Adipocyte (in vitro differentiated cells): Measurements from ENCODE around the gene ACTG2.
"Not testable (repeated sequence)": the region's sequence is repeated elsewhere in the genome, so short reads cannot be mapped to it uniquely, and the experiment has no call there.

Experiments
- DNase-seq: peaks from one replicate; pipeline ENCODE4 v3.0.0-alpha.2; 2015; ENCODE audit warnings: low read depth
- H3K27me3 ChIP-seq: replicated peaks from 2 replicates; pipeline ENCODE4 v1.7.0; 2013; ENCODE audit warnings: mild to moderate bottlenecking, low read length, moderate library complexity; ENCODE audit not compliant: control insufficient read depth, insufficient read depth
- H3K36me3 ChIP-seq: 2 replicates; pipeline ENCODE4 v1.7.0; 2013; ENCODE audit warnings: low read length, mild to moderate bottlenecking, moderate library complexity; ENCODE audit not compliant: control insufficient read depth, insufficient read depth, severe bottlenecking
- H3K4me1 ChIP-seq: 2 replicates; pipeline ENCODE4 v1.7.0; 2013; ENCODE audit warnings: mild to moderate bottlenecking, low read length, moderate library complexity; ENCODE audit not compliant: control insufficient read depth, insufficient read depth
- H3K4me3 ChIP-seq: 2 replicates; pipeline ENCODE4 v1.7.0; 2013; ENCODE audit warnings: mild to moderate bottlenecking, low read length, moderate library complexity
- H3K9ac ChIP-seq: 2 replicates; pipeline ENCODE4 v1.7.0; 2013; ENCODE audit warnings: mild to moderate bottlenecking, low read length, moderate library complexity
- H3K9me3 ChIP-seq: 2 replicates; pipeline ENCODE4 v1.7.0; 2013; ENCODE audit warnings: mild to moderate bottlenecking, low read length, moderate library complexity; ENCODE audit not compliant: control insufficient read depth

The ACTG2 gene

GRCh38 chr2:73927344-73927743 is 34.5 kb downstream of the ACTG2 start:
- Histone ChIP-seq H3K9me3 (peaks cover 3% of the 10 kb centered on the region), H3K4me3 (peak overlapping the region; percentile 82), H3K27me3 (peaks cover 4% of the 10 kb centered on the region), H3K9ac (peak overlapping the region; percentile 88), H3K36me3 (peaks cover 2% of the 10 kb centered on the region), H3K4me1 (peaks cover 33% of the 10 kb centered on the region)
- DNase-seq: no peak

DNA sequence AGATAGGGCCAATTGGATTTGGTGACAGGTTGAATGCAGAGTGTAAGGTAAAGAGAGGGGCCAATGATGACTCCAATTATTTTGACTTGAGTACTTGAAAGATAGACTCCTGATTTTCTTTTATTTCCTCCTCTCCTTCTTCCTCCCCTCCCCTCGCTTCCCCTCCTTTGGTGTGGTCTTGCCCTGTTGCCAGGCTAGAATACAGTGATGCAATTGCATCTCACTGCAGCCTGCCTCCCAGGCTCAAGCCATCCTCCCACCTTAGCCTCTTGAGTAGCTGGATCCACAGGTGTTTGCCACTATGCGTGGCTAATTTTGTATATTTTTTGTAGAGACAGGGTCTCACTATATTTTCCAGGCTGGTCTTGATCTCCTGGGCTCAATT is 36.1 kb downstream of the ACTG2 start:
- Histone ChIP-seq H3K27me3 (no peaks in the 10 kb centered on the region), H3K9me3 (peaks cover 1% of the 10 kb centered on the region), H3K4me1 (peaks cover 38% of the 10 kb centered on the region), H3K9ac (no peak overlapping the region), H3K4me3 (no peak overlapping the region), H3K36me3 (peaks cover 7% of the 10 kb centered on the region)
- DNase-seq: no peak

- Histone ChIP-seq H3K27me3 (no peaks in the 10 kb centered on the region), H3K4me1 (peaks cover 44% of the 10 kb centered on the region), H3K9me3 (no peaks in the 10 kb centered on the region), H3K4me3 (no peak overlapping the region), H3K9ac (no peak overlapping the region), H3K36me3 (peaks cover 7% of the 10 kb centered on the region)
- DNase-seq: peak; percentile 30
Measured at GRCh38 chr2:73930386-73930785, 37.6 kb downstream of the ACTG2 start.

DNA sequence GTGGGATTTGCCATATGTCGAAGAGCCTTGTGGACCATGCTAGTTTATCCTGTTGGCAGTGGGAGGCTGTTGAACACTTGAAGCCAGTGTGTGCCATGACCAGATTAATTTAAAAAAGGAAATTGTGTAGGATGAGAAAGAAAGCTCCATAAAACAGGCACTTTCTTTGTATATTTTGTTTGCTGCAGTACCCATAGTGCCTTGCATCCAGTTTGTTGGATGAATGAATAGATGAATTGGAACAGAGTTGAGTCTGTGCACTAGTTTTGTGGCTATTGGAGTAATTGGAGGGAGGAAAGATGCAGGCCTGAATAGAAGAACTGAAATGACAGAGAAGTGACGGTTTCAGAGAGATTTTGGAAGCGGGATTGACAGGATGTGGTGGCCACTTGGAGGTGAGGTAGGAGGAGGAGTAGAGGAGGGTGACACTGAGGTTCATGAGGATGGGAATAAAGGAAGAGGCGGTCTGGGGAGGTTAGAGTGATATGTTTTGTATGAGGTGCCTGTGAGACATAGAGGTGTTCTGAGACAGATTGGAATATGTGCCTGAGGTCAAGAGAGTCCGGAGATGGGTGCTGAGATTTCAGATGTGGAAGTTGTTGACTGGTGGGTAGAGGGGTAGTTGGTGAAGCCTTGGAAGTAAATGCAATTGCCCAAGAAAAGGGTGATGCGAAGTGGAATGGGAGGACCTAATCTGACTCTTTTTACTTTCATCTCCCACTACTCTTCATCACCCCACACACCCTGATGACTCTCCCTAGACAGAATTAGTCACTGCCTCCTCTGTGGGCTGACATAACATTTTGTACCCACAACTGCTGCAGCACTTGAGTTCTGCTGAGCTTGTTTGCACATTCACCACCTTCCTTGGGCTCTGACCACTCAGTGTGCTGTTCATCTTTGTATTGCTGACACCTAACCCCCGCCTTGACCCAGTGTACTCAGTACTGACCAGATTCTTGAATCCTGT is 39.0 kb downstream of the ACTG2 start:
- DNase-seq: no peak

DNA sequence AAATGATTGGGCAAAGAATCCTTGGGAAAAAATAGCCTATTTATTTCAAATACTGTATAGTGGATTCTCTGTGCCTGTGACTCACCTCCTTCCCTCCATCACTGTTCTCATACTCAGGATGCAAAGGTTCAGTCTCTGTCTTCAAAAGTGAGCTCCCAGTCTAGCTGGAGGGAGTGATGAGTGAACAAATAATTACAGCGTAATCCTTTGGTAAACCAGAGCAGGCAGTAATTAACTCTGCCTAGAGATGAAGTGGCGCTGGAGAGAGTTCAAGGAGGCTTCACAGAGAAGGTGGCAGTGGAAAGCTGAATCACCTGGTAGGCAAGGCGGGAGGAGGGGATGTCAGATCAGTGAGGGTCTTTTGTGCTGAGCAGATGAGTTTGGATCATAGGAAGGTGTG is 40.4 kb downstream of the ACTG2 start:
- DNase-seq: no peak
- no peaks in the 10 kb centered on the region for H3K27me3 ChIP-seq
- H3K4me3 ChIP-seq: no peak overlapping the region
- peaks cover 7% of the 10 kb centered on the region for H3K36me3 ChIP-seq
- no peak overlapping the region for H3K9ac ChIP-seq
- no peaks in the 10 kb centered on the region for H3K9me3 ChIP-seq
- H3K4me1 ChIP-seq: peaks cover 47% of the 10 kb centered on the region

More for the DNA sequence above, 39.0 kb downstream of the ACTG2 start:
- Histone ChIP-seq H3K9ac (no peak overlapping the region), H3K36me3 (peaks cover 7% of the 10 kb centered on the region), H3K4me3 (no peak overlapping the region), H3K4me1 (peaks cover 55% of the 10 kb centered on the region), H3K9me3 (no peaks in the 10 kb centered on the region), H3K27me3 (no peaks in the 10 kb centered on the region)

- Histone ChIP-seq H3K36me3 (peaks cover 7% of the 10 kb centered on the region), H3K4me3 (no peak overlapping the region)
Measured at GRCh38 chr2:73935641-73936040, 42.8 kb downstream of the ACTG2 start.

GRCh38 chr2:73937103-73937885 is 44.5 kb downstream of the ACTG2 start:
- Histone ChIP-seq H3K36me3 (peaks cover 10% of the 10 kb centered on the region), H3K4me1 (peaks cover 44% of the 10 kb centered on the region)
- DNase-seq: no peak

More at GRCh38 chr2:73935641-73936040, 42.8 kb downstream of the ACTG2 start:
- no peak for DNase-seq
- Histone ChIP-seq H3K9ac (no peak overlapping the region), H3K27me3 (no peaks in the 10 kb centered on the region), H3K4me1 (peaks cover 50% of the 10 kb centered on the region), H3K9me3 (no peaks in the 10 kb centered on the region)

DNA sequence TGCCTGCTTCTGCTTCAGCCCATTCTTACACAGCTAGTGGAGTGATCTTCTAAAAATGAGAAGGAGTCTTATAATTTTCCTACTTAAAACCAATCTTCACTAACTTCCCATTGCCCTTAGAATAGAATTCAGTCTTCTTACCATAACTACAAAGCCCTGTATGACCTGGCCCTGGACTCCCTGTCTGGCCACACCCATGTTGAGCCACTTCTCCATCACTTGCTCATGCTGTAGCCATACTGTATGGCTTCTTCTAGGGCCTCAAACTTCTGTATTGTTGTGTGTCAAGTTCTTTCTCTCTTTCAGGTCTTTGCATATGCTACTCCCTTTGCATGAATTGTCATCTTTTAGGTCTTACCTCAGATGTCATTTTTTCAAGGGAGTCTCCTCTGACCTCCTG is 45.1 kb downstream of the ACTG2 start:
- Histone ChIP-seq H3K9me3 (no peaks in the 10 kb centered on the region), H3K9ac (no peak overlapping the region), H3K4me1 (peaks cover 39% of the 10 kb centered on the region), H3K27me3 (no peaks in the 10 kb centered on the region), H3K36me3 (peaks cover 4% of the 10 kb centered on the region), H3K4me3 (no peak overlapping the region)
- DNase-seq: no peak

More at GRCh38 chr2:73937103-73937885, 44.5 kb downstream of the ACTG2 start:
- Histone ChIP-seq H3K27me3 (no peaks in the 10 kb centered on the region), H3K4me3 (no peak overlapping the region), H3K9me3 (no peaks in the 10 kb centered on the region), H3K9ac (no peak overlapping the region)

- H3K36me3 ChIP-seq: peaks cover 10% of the 10 kb centered on the region
- H3K4me3 ChIP-seq: no peak overlapping the region
- H3K4me1 ChIP-seq: peaks cover 39% of the 10 kb centered on the region
- no peak overlapping the region for H3K9ac ChIP-seq
- DNase-seq: peak; percentile 39
- H3K9me3 ChIP-seq: no peaks in the 10 kb centered on the region
- H3K27me3 ChIP-seq: no peaks in the 10 kb centered on the region
Measured at GRCh38 chr2:73938718-73939352, 46.0 kb downstream of the ACTG2 start.

- Histone ChIP-seq H3K4me1 (peaks cover 39% of the 10 kb centered on the region), H3K36me3 (peaks cover 14% of the 10 kb centered on the region), H3K27me3 (no peaks in the 10 kb centered on the region), H3K9me3 (no peaks in the 10 kb centered on the region), H3K4me3 (no peak overlapping the region), H3K9ac (no peak overlapping the region)
- peak; percentile 25 for DNase-seq
Measured at GRCh38 chr2:73939419-73939818, 46.6 kb downstream of the ACTG2 start.

DNA sequence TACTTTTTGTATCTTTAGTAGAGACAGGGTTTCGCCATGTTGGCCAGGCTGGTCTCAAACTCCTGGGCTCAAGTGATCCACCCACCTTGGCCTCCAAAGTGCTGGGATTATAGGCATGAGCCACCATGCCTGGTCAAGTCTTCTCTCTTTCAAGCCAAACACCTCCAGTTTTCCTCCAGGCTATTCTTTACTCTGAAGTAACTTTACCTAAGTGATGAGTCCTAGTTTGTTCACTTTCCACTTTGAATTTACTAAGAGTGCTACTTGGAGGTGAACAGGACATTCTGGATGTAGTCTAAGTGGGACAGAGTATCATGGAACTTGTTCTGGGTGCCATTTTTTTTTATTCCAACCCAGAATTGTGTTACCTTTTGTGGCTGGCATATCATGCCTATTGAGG is 47.3 kb downstream of the ACTG2 start:
- H3K36me3 ChIP-seq: peaks cover 19% of the 10 kb centered on the region
- H3K9ac ChIP-seq, DNase-seq, H3K27me3 ChIP-seq, H3K4me3 ChIP-seq, H3K9me3 ChIP-seq: not testable (repeated sequence)
- peaks cover 36% of the 10 kb centered on the region for H3K4me1 ChIP-seq
